A549 (cell line): Measurements from ENCODE around the gene SMG6.

Source experiments
- CTCF ChIP-seq: fragments of >200 bp; sonication (Bioruptor Twin); formaldehyde crosslinking; IDR thresholded peaks from 3 replicates; pipeline ENCODE4 v1.5.1; 2016
- EP300 ChIP-seq, 2 experiments: fragments of >200 bp; sonication (Bioruptor Twin); formaldehyde crosslinking; IDR thresholded peaks; 2 replicates in 1 of 2; 3 replicates in 1 of 2; pipeline ENCODE4 v1.6.1; 2016 to 2017
- USF2 ChIP-seq: fragments of 450-650 bp; IDR thresholded peaks from 2 replicates; pipeline ENCODE4 v1.6.1; 2014; ENCODE audit warnings: antibody characterized with exemption

GRCh38 chr17:2047590-2047989 is 256.0 kb downstream of the SMG6 start:
- TF ChIP-seq USF2 (no peak), CTCF (no peak), EP300 (IDR thresholded peaks at IDR 0.05) (no peak)
